Activated naive CD8-positive, alpha-beta T cell treated with anti-CD3 and anti-CD28 coated beads, Interleukin-2, amount 50 U/mL, for 16 hours (primary cell): ENCODE data around the gene KLHL17.
"Not testable (repeated sequence)": the region's sequence is repeated elsewhere in the genome, so short reads cannot be mapped to it uniquely, and the experiment has no call there.

Experiments
- DNase-seq: peaks from one replicate; pipeline ENCODE4 v3.0.0-alpha.2; 2020; ENCODE audit warnings: low read depth, low spot score

KLHL17 gene

GRCh38 chr1:999725-1000356 is 39.5 kb downstream of the KLHL17 start, which contains the start of gene HES4:
HES4 (minus strand) TSS chr1:1000097; CDS start chr1:999973, 124 bp downstream.
- DNase-seq = no peak

GRCh38 chr1:1000357-1001056 is 40.1 kb downstream of the KLHL17 start:
- DNase-seq = peak; percentile 32

- no peak for DNase-seq
These were observed 40.8 kb downstream of the KLHL17 start for GRCh38 chr1:1001057-1001783.

GRCh38 chr1:1003618-1004419 is 43.4 kb downstream of the KLHL17 start:
- no peak for DNase-seq

- no peak for DNase-seq
These were observed 44.0 kb downstream of the KLHL17 start for GRCh38 chr1:1004420-1004779.

GRCh38 chr1:1004780-1005697 is 44.7 kb downstream of the KLHL17 start:
- no peak for DNase-seq

- DNase-seq = no peak
These were observed 45.5 kb downstream of the KLHL17 start for GRCh38 chr1:1005774-1006304.

- no peak for DNase-seq
These were observed 46.1 kb downstream of the KLHL17 start for GRCh38 chr1:1006305-1007159.

GRCh38 chr1:1010131-1010530 is 49.7 kb downstream of the KLHL17 start:
- DNase-seq = not testable (repeated sequence)

GRCh38 chr1:1011396-1011949 is 51.1 kb downstream of the KLHL17 start:
- no peak for DNase-seq

- not testable (repeated sequence) for DNase-seq
These were observed 52.3 kb downstream of the KLHL17 start for GRCh38 chr1:1012736-1013104.

GRCh38 chr1:1013105-1013921 is 52.9 kb downstream of the KLHL17 start, which contains the start of gene ISG15:
ISG15 (plus strand) TSS chr1:1013497; CDS start chr1:1013574, 77 bp downstream.
- DNase-seq = peak; percentile 72

- no peak for DNase-seq
These were observed 53.7 kb downstream of the KLHL17 start for GRCh38 chr1:1013922-1014648.

GRCh38 chr1:1014799-1015681 is 54.7 kb downstream of the KLHL17 start:
- no peak for DNase-seq
